Activated CD8-positive, alpha-beta memory T cell treated with anti-CD3 and anti-CD28 coated beads for 36 hours (primary cell): ENCODE results near the gene GLB1L. TPM values are rescaled to one million over a fixed set of nuclear protein-coding genes. Genes with fewer than 3 reads are reported as not detected.
"Not testable (repeated sequence)": the region's sequence is repeated elsewhere in the genome, so short reads cannot be mapped to it uniquely, and the experiment has no call there.

ENCODE experiments used
- CTCF ChIA-PET: fragments of 350-600 bp; sonication (Branson Sonifier 250); formaldehyde crosslinking; loops from one replicate; lab custom pipeline; 2021; ENCODE audit warnings: antibody characterized with exemption; lab: Charles Lee
- POLR2A ChIA-PET: fragments of 350-600 bp; sonication (Branson Sonifier 250); formaldehyde crosslinking; loops from one replicate; lab custom pipeline; 2021; ENCODE audit warnings: antibody characterized with exemption; lab: Charles Lee
- total RNA-seq, 2 experiments: library from RNA; stranded (reverse); gene quantifications; one replicate each; pipeline ENCODE4 v1.2.3, GENCODE V29; 2021

The GLB1L gene
- total RNA-seq, 2 experiments from 2014 or later: 3.8 to 4.2 TPM

- ChIA-PET CTCF (interaction anchor here (0.6 to 1.9 kb wide), 4 partner anchors 9 to 48 kb away, joined by 3 to 9 read pairs (median 6); partner anchors contain the start of gene NHEJ1), POLR2A (interaction anchor here (0.6 to 2.9 kb wide), 5 partner anchors 8 to 33 kb away, joined by 4 to 18 read pairs (median 7); partner anchors contain the start of genes ABCB6, ANKZF1, ATG9A and CNPPD1)
Observed at GRCh38 chr2:219207884-219208740, 37.1 kb downstream of the GLB1L start.

- ChIA-PET POLR2A (interaction anchor here (0.6 to 2.9 kb wide), 11 partner anchors 11 to 47 kb away, joined by 3 to 18 read pairs (median 7); partner anchors contain the start of genes ABCB6, ANKZF1, ATG9A and CNPPD1), CTCF (interaction anchor here (1.1 to 1.9 kb wide), 4 partner anchors 10 to 88 kb away, joined by 5 to 9 read pairs (median 7); no protein-coding TSS in a partner anchor)
Observed at GRCh38 chr2:219207134-219207883, 37.9 kb downstream of the GLB1L start.

- ChIA-PET POLR2A (interaction anchor here (0.6 to 2.9 kb wide), 17 partner anchors 12 to 213 kb away, joined by 3 to 18 read pairs (median 6); partner anchors contain the start of genes ABCB6, ANKZF1, ATG9A and CNPPD1), CTCF (interaction anchor here (0.6 to 1.4 kb wide), 10 partner anchors 11 to 148 kb away, joined by 3 to 7 read pairs (median 4); partner anchors contain the start of genes CNPPD1 and SLC23A3)
Observed at GRCh38 chr2:219206328-219207133, 38.7 kb downstream of the GLB1L start, which contains the start of gene ZFAND2B. Gene ZFAND2B (plus strand): TSS chr2:219206782. CDS start chr2:219206988, 206 bp downstream.

GRCh38 chr2:219205981-219206327 lies 39.3 kb downstream of the GLB1L start:
- CTCF ChIA-PET: interaction anchor here (0.6 to 1.4 kb wide), 9 partner anchors 12 to 147 kb away, joined by 3 to 7 read pairs (median 4); partner anchors contain the start of genes CNPPD1 and SLC23A3
- POLR2A ChIA-PET: interaction anchor here (0.6 to 2.9 kb wide), 16 partner anchors 13 to 213 kb away, joined by 3 to 18 read pairs (median 6); partner anchors contain the start of genes ABCB6, ANKZF1, ATG9A and CNPPD1

- ChIA-PET CTCF (interaction anchor here (1.4 kb wide), 1 partner anchor 28 kb away, joined by 7 read pairs; the partner anchor contains the start of gene CNPPD1), POLR2A (interaction anchor here (0.7 to 2.9 kb wide), 3 partner anchors 16 to 49 kb away, joined by 4 to 18 read pairs (median 4); partner anchors contain the start of genes ANKZF1, ATG9A and TUBA4A)
Observed at GRCh38 chr2:219205165-219205538, 40.1 kb downstream of the GLB1L start.

GRCh38 chr2:219204425-219205164 lies 40.6 kb downstream of the GLB1L start:
- ChIA-PET CTCF (interaction anchor here (2.2 kb wide), 1 partner anchor 90 kb away, joined by 6 read pairs; no protein-coding TSS in a partner anchor), POLR2A (interaction anchor here (0.7 kb wide), 2 partner anchors 49 to 638 kb away, joined by 4 to 5 read pairs; partner anchors contain the start of gene TUBA4A)

GRCh38 chr2:219201331-219201730 lies 43.9 kb downstream of the GLB1L start:
- POLR2A ChIA-PET: interaction anchor here (1.2 to 2.6 kb wide), 4 partner anchors 18 to 187 kb away, joined by 3 to 15 read pairs (median 7); partner anchors contain the start of genes ABCB6, DNPEP, GLB1L and STK16

GRCh38 chr2:219200502-219201326 lies 44.5 kb downstream of the GLB1L start:
- CTCF ChIA-PET: interaction anchor here (0.8 to 1.8 kb wide), 2 partner anchors 11 to 18 kb away, joined by 3 to 7 read pairs; no protein-coding TSS in a partner anchor
- POLR2A ChIA-PET: interaction anchor here (0.6 to 2.6 kb wide), 12 partner anchors 8 to 541 kb away, joined by 3 to 15 read pairs (median 6); partner anchors contain the start of genes ABCB6, ANKZF1, ATG9A and BCS1L

More at GRCh38 chr2:219201331-219201730, 43.9 kb downstream of the GLB1L start:
- CTCF ChIA-PET: not testable (repeated sequence)

- POLR2A ChIA-PET: interaction anchor here (0.7 to 2.6 kb wide), 9 partner anchors 9 to 540 kb away, joined by 3 to 15 read pairs (median 6); partner anchors contain the start of genes ABCB6, ANKZF1, ATG9A and BCS1L
Observed at GRCh38 chr2:219199470-219200211, 45.6 kb downstream of the GLB1L start.

GRCh38 chr2:219198974-219199373 lies 46.3 kb downstream of the GLB1L start:
- ChIA-PET POLR2A (interaction anchor here (2.1 to 2.6 kb wide), 2 partner anchors 20 to 23 kb away, joined by 10 to 11 read pairs; partner anchors contain the start of genes ABCB6 and CNPPD1), CTCF (interaction anchor here (1.8 kb wide), 1 partner anchor 16 kb away, joined by 7 read pairs; no protein-coding TSS in a partner anchor)

More at GRCh38 chr2:219199470-219200211, 45.6 kb downstream of the GLB1L start:
- CTCF ChIA-PET: interaction anchor here (1.8 kb wide), 1 partner anchor 17 kb away, joined by 7 read pairs; no protein-coding TSS in a partner anchor

- POLR2A ChIA-PET: interaction anchor here (0.7 kb wide), 2 partner anchors 43 to 57 kb away, joined by 6 to 7 read pairs; partner anchors contain the start of gene TUBA4A
- CTCF ChIA-PET: interaction anchor here (0.7 kb wide), 1 partner anchor 924 kb away, joined by 8 read pairs; no protein-coding TSS in a partner anchor
Observed at GRCh38 chr2:219197388-219197787, 47.9 kb downstream of the GLB1L start.

- ChIA-PET POLR2A (interaction anchor here (0.7 kb wide), 1 partner anchor 57 kb away, joined by 4 read pairs; no protein-coding TSS in a partner anchor), CTCF (interaction anchor here (0.6 kb wide), 2 partner anchors 21 to 643 kb away, joined by 3 to 4 read pairs; no protein-coding TSS in a partner anchor)
Observed at GRCh38 chr2:219186754-219187456, 58.3 kb downstream of the GLB1L start.
